GM12872 (cell line): ENCODE data around the gene CES2.

Experiments
- CTCF ChIP-seq: IDR thresholded peaks from 3 replicates; pipeline ENCODE4 v1.5.1; 2011; ENCODE audit warnings: low read depth, mild to moderate bottlenecking, low read length, moderate library complexity; ENCODE audit not compliant: insufficient read depth

The CES2 gene

GRCh38 chr16:66904428-66904845, 30.9 kb upstream of the CES2 start:
- TF ChIP-seq CTCF: no peak

GRCh38 chr16:66904846-66905632, 30.3 kb upstream of the CES2 start:
- TF ChIP-seq CTCF: no peak

GRCh38 chr16:66905633-66906539, 29.4 kb upstream of the CES2 start:
- no peak for TF ChIP-seq CTCF

GRCh38 chr16:66906916-66907836, 28.1 kb upstream of the CES2 start:
- TF ChIP-seq CTCF: no peak

GRCh38 chr16:66908116-66908515, 27.2 kb upstream of the CES2 start:
- TF ChIP-seq CTCF: no peak

- TF ChIP-seq CTCF: no peak
Measured at GRCh38 chr16:66908762-66909559, 26.4 kb upstream of the CES2 start.
